ENCODE measurements around the gene LMF1. TPM values are rescaled to one million over a fixed set of nuclear protein-coding genes. Genes with fewer than 3 reads are reported as not detected.

The LMF1 gene
- polyA plus RNA-seq, 1 donor from 2014 or later: 16.2 TPM

DNA sequence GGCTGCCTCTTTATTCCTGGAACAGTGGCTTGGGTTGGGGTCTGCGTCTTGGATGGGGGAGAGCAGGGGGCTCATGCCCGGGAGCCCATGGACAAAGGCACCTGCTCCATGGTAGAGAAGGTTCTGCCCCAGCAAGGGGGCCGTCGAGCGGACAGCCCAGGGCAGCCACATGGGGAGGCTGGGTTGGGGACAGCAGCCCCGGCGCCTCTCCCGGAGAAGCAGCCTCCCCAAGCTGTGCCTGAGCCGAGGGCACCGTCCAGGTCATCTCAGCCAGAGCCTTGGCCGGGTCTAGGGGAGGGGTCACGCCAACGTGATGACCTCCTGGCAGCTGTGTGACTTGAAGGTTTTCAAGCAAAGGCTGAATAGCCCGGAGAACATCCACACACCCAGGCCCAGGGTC, 137.4 kb downstream of the LMF1 start:
- Histone ChIP-seq H3K27me3 (ENCODE audit: insufficient read depth, low read depth, low read length) (no peaks in the 10 kb centered on the region), H3F3A (ENCODE audit: insufficient read depth, low read length, poor library complexity, severe bottlenecking) (no peaks in the 10 kb centered on the region), H2AFZ (ENCODE audit: low read depth, low read length) (no peak overlapping the region), H4K20me1 (ENCODE audit: insufficient read depth) (no peaks in the 10 kb centered on the region), H3K9me3 (ENCODE audit: low read length) (peaks cover 12% of the 10 kb centered on the region), H3K79me2 (replicated peaks; ENCODE audit: insufficient read depth, low read length) (no peaks in the 10 kb centered on the region), H3K4me2 (ENCODE audit: low read length) (no peak overlapping the region), H3K27ac (ENCODE audit: low read length) (no peak overlapping the region), H3K9me2 (ENCODE audit: insufficient read depth, low read length) (no peaks in the 10 kb centered on the region), H3K4me3 (ENCODE audit: low read length) (no peak overlapping the region), H3K36me3 (ENCODE audit: insufficient read depth, low read length) (no peaks in the 10 kb centered on the region), H3K9ac (ENCODE audit: low read length) (no peak overlapping the region)
- TF ChIP-seq EZH2 (IDR thresholded peaks at IDR 0.05; ENCODE audit: borderline replicate concordance, insufficient read depth, low read length, poor library complexity, severe bottlenecking) (no peak), MXI1 (conservative IDR thresholded peaks at IDR 0.05; ENCODE audit: poor library complexity, severe bottlenecking) (no peak), SMC3 (conservative IDR thresholded peaks at IDR 0.05; ENCODE audit: poor library complexity) (no peak), POLR2AphosphoS5 (IDR thresholded peaks at IDR 0.05) (no peak), RAD21 (conservative IDR thresholded peaks at IDR 0.05) (no peak), TAF1 (IDR thresholded peaks at IDR 0.05; ENCODE audit: low read depth) (no peak), EP300 (conservative IDR thresholded peaks at IDR 0.05; ENCODE audit: poor library complexity, severe bottlenecking) (no peak), CTCF (IDR thresholded peaks at IDR 0.05; ENCODE audit: poor library complexity, severe bottlenecking) (no peak)
- TF ChIP-seq, protein P1, sequence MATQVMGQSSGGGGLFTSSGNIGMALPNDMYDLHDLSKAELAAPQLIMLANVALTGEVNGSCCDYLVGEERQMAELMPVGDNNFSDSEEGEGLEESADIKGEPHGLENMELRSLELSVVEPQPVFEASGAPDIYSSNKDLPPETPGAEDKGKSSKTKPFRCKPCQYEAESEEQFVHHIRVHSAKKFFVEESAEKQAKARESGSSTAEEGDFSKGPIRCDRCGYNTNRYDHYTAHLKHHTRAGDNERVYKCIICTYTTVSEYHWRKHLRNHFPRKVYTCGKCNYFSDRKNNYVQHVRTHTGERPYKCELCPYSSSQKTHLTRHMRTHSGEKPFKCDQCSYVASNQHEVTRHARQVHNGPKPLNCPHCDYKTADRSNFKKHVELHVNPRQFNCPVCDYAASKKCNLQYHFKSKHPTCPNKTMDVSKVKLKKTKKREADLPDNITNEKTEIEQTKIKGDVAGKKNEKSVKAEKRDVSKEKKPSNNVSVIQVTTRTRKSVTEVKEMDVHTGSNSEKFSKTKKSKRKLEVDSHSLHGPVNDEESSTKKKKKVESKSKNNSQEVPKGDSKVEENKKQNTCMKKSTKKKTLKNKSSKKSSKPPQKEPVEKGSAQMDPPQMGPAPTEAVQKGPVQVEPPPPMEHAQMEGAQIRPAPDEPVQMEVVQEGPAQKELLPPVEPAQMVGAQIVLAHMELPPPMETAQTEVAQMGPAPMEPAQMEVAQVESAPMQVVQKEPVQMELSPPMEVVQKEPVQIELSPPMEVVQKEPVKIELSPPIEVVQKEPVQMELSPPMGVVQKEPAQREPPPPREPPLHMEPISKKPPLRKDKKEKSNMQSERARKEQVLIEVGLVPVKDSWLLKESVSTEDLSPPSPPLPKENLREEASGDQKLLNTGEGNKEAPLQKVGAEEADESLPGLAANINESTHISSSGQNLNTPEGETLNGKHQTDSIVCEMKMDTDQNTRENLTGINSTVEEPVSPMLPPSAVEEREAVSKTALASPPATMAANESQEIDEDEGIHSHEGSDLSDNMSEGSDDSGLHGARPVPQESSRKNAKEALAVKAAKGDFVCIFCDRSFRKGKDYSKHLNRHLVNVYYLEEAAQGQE (IDR thresholded peaks at IDR 0.05; ENCODE audit: borderline replicate concordance): no peak

DNA sequence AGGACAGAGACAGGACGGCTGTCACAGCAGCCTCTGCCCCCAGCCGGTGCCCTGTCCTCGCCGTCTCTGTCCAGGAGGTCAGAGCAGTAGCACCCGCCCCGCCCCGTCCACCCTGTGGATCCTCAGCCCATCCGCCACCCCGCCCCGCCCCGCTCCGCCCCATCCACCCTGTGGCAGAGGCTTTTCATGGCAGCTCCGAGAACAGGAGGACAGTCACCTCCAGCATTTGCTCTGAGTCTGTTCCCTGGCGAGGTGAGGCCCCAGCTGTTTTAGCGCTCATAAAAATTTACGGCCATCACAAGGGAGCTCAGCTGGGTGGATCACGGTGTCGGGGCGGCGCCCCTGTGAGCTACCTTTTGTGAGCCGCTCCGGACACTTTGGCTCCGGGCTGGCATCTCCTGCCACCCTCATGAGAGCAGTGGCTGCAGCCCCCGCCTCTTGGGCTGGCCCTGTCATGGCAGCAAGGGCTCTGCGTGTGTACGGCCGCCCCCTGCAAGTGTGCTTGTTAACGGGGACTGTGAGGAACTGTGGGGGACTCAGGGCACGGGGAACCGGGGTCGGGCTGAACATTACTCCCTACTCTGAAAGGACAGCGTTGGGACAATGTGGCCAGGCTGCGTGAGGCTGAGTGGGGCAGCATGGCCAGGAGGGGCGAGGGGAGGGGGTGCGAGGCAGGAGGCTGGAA, 138.0 kb downstream of the LMF1 start:
- Histone ChIP-seq H3K9me2 (ENCODE audit: insufficient read depth, low read length) (no peaks in the 10 kb centered on the region), H3K27ac (ENCODE audit: low read length) (no peak overlapping the region), H3K4me2 (ENCODE audit: low read length) (no peak overlapping the region), H2AFZ (ENCODE audit: low read depth, low read length) (no peak overlapping the region), H3K27me3 (ENCODE audit: insufficient read depth, low read depth, low read length) (no peaks in the 10 kb centered on the region), H3K4me3 (ENCODE audit: low read length) (no peak overlapping the region), H4K20me1 (ENCODE audit: insufficient read depth) (no peaks in the 10 kb centered on the region), H3K79me2 (replicated peaks; ENCODE audit: insufficient read depth, low read length) (no peaks in the 10 kb centered on the region), H3K9me3 (ENCODE audit: low read length) (peaks cover 12% of the 10 kb centered on the region), H3K9ac (ENCODE audit: low read length) (no peak overlapping the region), H3K36me3 (ENCODE audit: insufficient read depth, low read length) (no peaks in the 10 kb centered on the region), H3F3A (ENCODE audit: insufficient read depth, low read length, poor library complexity, severe bottlenecking) (no peaks in the 10 kb centered on the region)
- TF ChIP-seq EZH2 (IDR thresholded peaks at IDR 0.05; ENCODE audit: borderline replicate concordance, insufficient read depth, low read length, poor library complexity, severe bottlenecking) (no peak), RAD21 (conservative IDR thresholded peaks at IDR 0.05) (no peak), CTCF (IDR thresholded peaks at IDR 0.05; ENCODE audit: poor library complexity, severe bottlenecking) (no peak), SMC3 (conservative IDR thresholded peaks at IDR 0.05; ENCODE audit: poor library complexity) (no peak), POLR2AphosphoS5 (IDR thresholded peaks at IDR 0.05) (no peak), TAF1 (IDR thresholded peaks at IDR 0.05; ENCODE audit: low read depth) (no peak), EP300 (conservative IDR thresholded peaks at IDR 0.05; ENCODE audit: poor library complexity, severe bottlenecking) (no peak), MXI1 (conservative IDR thresholded peaks at IDR 0.05; ENCODE audit: poor library complexity, severe bottlenecking) (no peak)
- TF ChIP-seq, protein P1 (IDR thresholded peaks at IDR 0.05; ENCODE audit: borderline replicate concordance): no peak

Data from neural cell (in vitro differentiated cells).